Measurements from ENCODE around the gene C1GALT1. TPM values are rescaled to one million over a fixed set of nuclear protein-coding genes. Genes with fewer than 3 reads are reported as not detected.

Gene C1GALT1
- total and polyA plus RNA-seq, 12 donors: 6.2 to 31.9 (median 19.7) TPM

GRCh38 chr7:7214398-7215347 is 32.3 kb downstream of the C1GALT1 start:
- H3K4me3 ChIP-seq: no peak overlapping the region
- 96 to 97% methylated on average over 13 of the region's 13 CpGs for WGBS, 2 donors
- ATAC-seq (no peak), DNase-seq (no peak)
- peaks cover 0 to 46% (median 13%) of the 10 kb centered on the region in 9 donors for H3K36me3 ChIP-seq
- intact Hi-C loops (cut with DNase I): no loop called here
- no peaks in the 10 kb centered on the region for H3K27me3 ChIP-seq
- H3K4me1 ChIP-seq: peaks cover 0 to 9% (median 0%) of the 10 kb centered on the region in 9 donors
- no peak for TF ChIP-seq CTCF (IDR thresholded peaks at IDR 0.05)
- H3K27ac ChIP-seq: no peak overlapping the region
- peaks cover 0 to 6% (median 0%) of the 10 kb centered on the region in 11 donors for H3K9me3 ChIP-seq

- Histone ChIP-seq H3K9me3 (peaks cover 0 to 6% (median 0%) of the 10 kb centered on the region in 11 donors), H3K4me3 (no peak overlapping the region), H3K27ac (no peak overlapping the region), H3K27me3 (no peaks in the 10 kb centered on the region), H3K4me1 (peaks cover 0 to 12% (median under 1%) of the 10 kb centered on the region in 9 donors), H3K36me3 (peaks cover 0 to 46% (median 13%) of the 10 kb centered on the region in 9 donors)
- TF ChIP-seq CTCF (IDR thresholded peaks at IDR 0.05): no peak
- intact Hi-C loops (cut with DNase I): no loop called here
- ATAC-seq: no peak
- WGBS, 2 donors: 90 to 96% methylated on average over 6 of the region's 6 CpGs
- DNase-seq: no peak
Observed at GRCh38 chr7:7216279-7216678, 33.9 kb downstream of the C1GALT1 start.

- no peak for ATAC-seq
Observed at GRCh38 chr7:7219216-7219615, 36.9 kb downstream of the C1GALT1 start.

More at GRCh38 chr7:7219216-7219615, 36.9 kb downstream of the C1GALT1 start:
- Histone ChIP-seq H3K4me1 (peaks cover 0 to 21% (median 10%) of the 10 kb centered on the region in 9 donors), H3K4me3 (no peak overlapping the region), H3K36me3 (peaks cover 0 to 46% (median 13%) of the 10 kb centered on the region in 9 donors), H3K27me3 (no peaks in the 10 kb centered on the region), H3K9me3 (peaks cover 0 to 6% (median 0%) of the 10 kb centered on the region in 11 donors), H3K27ac (no peak overlapping the region)
- intact Hi-C loops (cut with DNase I): loop anchor here in 1 of 10 donors (2.0 kb wide), 1 partner anchor 26 kb away; no protein-coding TSS in a partner anchor
- DNase-seq: no peak
- TF ChIP-seq CTCF (IDR thresholded peaks at IDR 0.05): no peak

Data from heart right ventricle (tissue), 16 donors.